SK-N-SH treated with all-trans-retinoic acid at 6 μM for 48 hours (cell line): ENCODE measurements around the gene TMEM60.

Experiments used
- ATAC-seq: fragments of 200-7000 bp; cut with Tn5 transposase; 3 replicates; pipeline ENCODE4 v1.9.1; 2020; ENCODE audit warnings: mild to moderate bottlenecking, moderate library complexity
- BACH2 ChIP-seq: fragments of 250-450 bp; sonication (Bioruptor Pico); IDR thresholded peaks from 2 replicates; pipeline ENCODE4 v1.9.0; 2021; ENCODE audit warnings: mild to moderate bottlenecking, borderline replicate concordance
- CSDC2 ChIP-seq: fragments of 250-450 bp; sonication (Bioruptor Pico); IDR thresholded peaks from 2 replicates; pipeline ENCODE4 v1.5.0; 2020; ENCODE audit warnings: mild to moderate bottlenecking, moderate library complexity
- CSRNP3 ChIP-seq: fragments of 250-450 bp; sonication (Bioruptor Pico); IDR thresholded peaks from 2 replicates; pipeline ENCODE4 v1.5.1; 2021; ENCODE audit warnings: mild to moderate bottlenecking, moderate library complexity
- ESRRG ChIP-seq: fragments of 250-450 bp; sonication (Bioruptor Pico); IDR thresholded peaks from 2 replicates; pipeline ENCODE4 v1.6.1; 2021; ENCODE audit warnings: mild to moderate bottlenecking
- GLIS3 ChIP-seq: fragments of 250-450 bp; sonication (Bioruptor Pico); IDR thresholded peaks from 2 replicates; pipeline ENCODE4 v1.5.0; 2020; ENCODE audit warnings: mild to moderate bottlenecking, moderate library complexity
- ISL1 ChIP-seq: fragments of 250-450 bp; sonication (Bioruptor Pico); IDR thresholded peaks from 2 replicates; pipeline ENCODE4 v2.1.2; 2022; ENCODE audit warnings: mild to moderate bottlenecking, moderate library complexity
- OSR1 ChIP-seq: fragments of 250-450 bp; sonication (Bioruptor Pico); IDR thresholded peaks from 2 replicates; pipeline ENCODE4 v1.8.0; 2022; ENCODE audit warnings: moderate library complexity, mild to moderate bottlenecking, inconsistent platforms
- PPARA ChIP-seq: fragments of 250-450 bp; sonication (Bioruptor Pico); IDR thresholded peaks from 2 replicates; pipeline ENCODE4 v1.5.0; 2020; ENCODE audit warnings: mild to moderate bottlenecking, borderline replicate concordance
- RARB ChIP-seq: fragments of 250-450 bp; sonication (Bioruptor Pico); IDR thresholded peaks from 2 replicates; pipeline ENCODE4 v1.8.0; 2021; ENCODE audit warnings: mild to moderate bottlenecking, moderate library complexity
- SNAI2 ChIP-seq: fragments of 250-450 bp; sonication (Bioruptor Pico); IDR thresholded peaks from 2 replicates; pipeline ENCODE4 v1.5.0; 2020; ENCODE audit warnings: mild to moderate bottlenecking, moderate library complexity
- TCF4 ChIP-seq: fragments of 250-450 bp; sonication (Bioruptor Pico); IDR thresholded peaks from 2 replicates; pipeline ENCODE4 v1.8.0; 2021; ENCODE audit warnings: mild to moderate bottlenecking, moderate library complexity, borderline replicate concordance
- TSHZ2 ChIP-seq: fragments of 250-450 bp; sonication (Bioruptor Pico); IDR thresholded peaks from 2 replicates; pipeline ENCODE4 v1.5.0; 2020; ENCODE audit warnings: mild to moderate bottlenecking, moderate library complexity
- ZNF565 ChIP-seq: fragments of 450-650 bp; formaldehyde crosslinking; conservative IDR thresholded peaks from 2 replicates; pipeline ENCODE4 v1.5.0; 2020; ENCODE audit warnings: low read depth, mild to moderate bottlenecking, moderate library complexity
- ZNF8 ChIP-seq: fragments of 450-650 bp; formaldehyde crosslinking; IDR thresholded peaks from 2 replicates; pipeline ENCODE4 v1.5.0; 2020; ENCODE audit warnings: mild to moderate bottlenecking, moderate library complexity
- TF ChIP-seq, protein P1 (sequence below): fragments of 250-450 bp; sonication (Bioruptor Pico); IDR thresholded peaks from 2 replicates; pipeline ENCODE4 v1.8.0; 2020; ENCODE audit warnings: mild to moderate bottlenecking, moderate library complexity, borderline replicate concordance
- TF ChIP-seq, protein P2 (sequence below): fragments of 250-450 bp; sonication (Bioruptor Pico); IDR thresholded peaks from 2 replicates; pipeline ENCODE4 v1.5.1; 2020; ENCODE audit warnings: low read depth, mild to moderate bottlenecking, moderate library complexity
- TF ChIP-seq, protein P3 (sequence below): fragments of 250-450 bp; sonication (Bioruptor Pico); IDR thresholded peaks from 2 replicates; pipeline ENCODE4 v1.8.0; 2021; ENCODE audit warnings: low read depth, mild to moderate bottlenecking, moderate library complexity, borderline replicate concordance

Gene TMEM60

DNA sequence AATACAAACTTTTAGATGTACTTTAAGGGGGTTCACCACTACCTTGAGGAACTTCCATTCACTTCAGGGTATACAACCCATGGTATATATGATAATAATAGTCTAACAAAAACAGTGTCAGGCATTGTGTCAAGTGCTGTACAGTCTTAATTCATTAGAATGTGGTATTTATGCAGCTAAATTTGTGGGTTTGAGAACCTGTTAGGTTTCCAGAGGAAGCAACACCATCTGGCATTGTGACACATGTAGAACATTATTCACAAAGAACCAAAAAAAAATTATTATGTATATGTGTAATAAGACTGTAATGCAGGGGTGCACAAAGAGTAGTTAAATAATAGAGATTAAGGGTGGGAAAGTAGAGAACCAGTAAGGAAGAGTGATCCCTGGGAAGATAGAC lies 26.3 kb downstream of the TMEM60 start (continued):
- no peak for TF ChIP-seq TSHZ2 (CRISPR knock-in tag)
- TF ChIP-seq, all 23 proteins: peak for 0

DNA sequence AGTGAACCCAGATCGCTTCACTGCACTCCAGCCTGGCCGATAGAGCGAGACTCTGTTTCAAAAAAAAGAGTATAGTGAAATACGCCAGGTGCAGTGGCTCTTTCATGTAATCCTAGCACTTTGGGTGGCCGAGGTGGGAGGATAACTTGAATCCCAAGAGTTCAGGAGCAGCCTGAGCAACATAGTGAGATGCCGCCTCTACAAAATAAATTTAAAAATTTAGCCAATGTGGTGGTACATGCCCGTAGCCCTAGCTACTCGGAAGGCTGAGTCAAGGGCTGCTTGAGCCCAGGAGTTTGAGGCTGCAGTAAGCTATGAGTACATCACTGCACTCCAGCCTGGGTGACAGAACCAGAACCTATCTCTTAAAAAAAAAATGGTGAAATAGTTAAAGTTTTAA lies 27.9 kb downstream of the TMEM60 start:
- TF ChIP-seq CSDC2 (no peak), ESRRG (no peak), CSRNP3 (CRISPR knock-in tag) (no peak), PPARA (CRISPR knock-in tag) (no peak), ISL1 (CRISPR knock-in tag) (no peak), TSHZ2 (CRISPR knock-in tag) (no peak), ZNF8 (CRISPR knock-in tag) (no peak), BACH2 (CRISPR knock-in tag) (no peak)
- TF ChIP-seq, protein P1, sequence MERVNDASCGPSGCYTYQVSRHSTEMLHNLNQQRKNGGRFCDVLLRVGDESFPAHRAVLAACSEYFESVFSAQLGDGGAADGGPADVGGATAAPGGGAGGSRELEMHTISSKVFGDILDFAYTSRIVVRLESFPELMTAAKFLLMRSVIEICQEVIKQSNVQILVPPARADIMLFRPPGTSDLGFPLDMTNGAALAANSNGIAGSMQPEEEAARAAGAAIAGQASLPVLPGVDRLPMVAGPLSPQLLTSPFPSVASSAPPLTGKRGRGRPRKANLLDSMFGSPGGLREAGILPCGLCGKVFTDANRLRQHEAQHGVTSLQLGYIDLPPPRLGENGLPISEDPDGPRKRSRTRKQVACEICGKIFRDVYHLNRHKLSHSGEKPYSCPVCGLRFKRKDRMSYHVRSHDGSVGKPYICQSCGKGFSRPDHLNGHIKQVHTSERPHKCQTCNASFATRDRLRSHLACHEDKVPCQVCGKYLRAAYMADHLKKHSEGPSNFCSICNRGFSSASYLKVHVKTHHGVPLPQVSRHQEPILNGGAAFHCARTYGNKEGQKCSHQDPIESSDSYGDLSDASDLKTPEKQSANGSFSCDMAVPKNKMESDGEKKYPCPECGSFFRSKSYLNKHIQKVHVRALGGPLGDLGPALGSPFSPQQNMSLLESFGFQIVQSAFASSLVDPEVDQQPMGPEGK (CRISPR knock-in tag): no peak
- TF ChIP-seq, protein P2, sequence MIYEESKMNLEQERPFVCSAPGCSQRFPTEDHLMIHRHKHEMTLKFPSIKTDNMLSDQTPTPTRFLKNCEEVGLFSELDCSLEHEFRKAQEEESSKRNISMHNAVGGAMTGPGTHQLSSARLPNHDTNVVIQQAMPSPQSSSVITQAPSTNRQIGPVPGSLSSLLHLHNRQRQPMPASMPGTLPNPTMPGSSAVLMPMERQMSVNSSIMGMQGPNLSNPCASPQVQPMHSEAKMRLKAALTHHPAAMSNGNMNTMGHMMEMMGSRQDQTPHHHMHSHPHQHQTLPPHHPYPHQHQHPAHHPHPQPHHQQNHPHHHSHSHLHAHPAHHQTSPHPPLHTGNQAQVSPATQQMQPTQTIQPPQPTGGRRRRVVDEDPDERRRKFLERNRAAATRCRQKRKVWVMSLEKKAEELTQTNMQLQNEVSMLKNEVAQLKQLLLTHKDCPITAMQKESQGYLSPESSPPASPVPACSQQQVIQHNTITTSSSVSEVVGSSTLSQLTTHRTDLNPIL (CRISPR knock-in tag): no peak

GRCh38 chr7:77766801-77767605 lies 31.2 kb downstream of the TMEM60 start:
- ATAC-seq: no peak
- TF ChIP-seq CSDC2: no peak
- TF ChIP-seq OSR1: no peak
- TF ChIP-seq, protein P2 (CRISPR knock-in tag): no peak
- TF ChIP-seq TSHZ2 (CRISPR knock-in tag): no peak
- no peak for TF ChIP-seq ISL1 (CRISPR knock-in tag)
- no peak for TF ChIP-seq TCF4 (CRISPR knock-in tag)
- no peak for TF ChIP-seq RARB
- no peak for TF ChIP-seq ZNF565
- TF ChIP-seq, protein P3, sequence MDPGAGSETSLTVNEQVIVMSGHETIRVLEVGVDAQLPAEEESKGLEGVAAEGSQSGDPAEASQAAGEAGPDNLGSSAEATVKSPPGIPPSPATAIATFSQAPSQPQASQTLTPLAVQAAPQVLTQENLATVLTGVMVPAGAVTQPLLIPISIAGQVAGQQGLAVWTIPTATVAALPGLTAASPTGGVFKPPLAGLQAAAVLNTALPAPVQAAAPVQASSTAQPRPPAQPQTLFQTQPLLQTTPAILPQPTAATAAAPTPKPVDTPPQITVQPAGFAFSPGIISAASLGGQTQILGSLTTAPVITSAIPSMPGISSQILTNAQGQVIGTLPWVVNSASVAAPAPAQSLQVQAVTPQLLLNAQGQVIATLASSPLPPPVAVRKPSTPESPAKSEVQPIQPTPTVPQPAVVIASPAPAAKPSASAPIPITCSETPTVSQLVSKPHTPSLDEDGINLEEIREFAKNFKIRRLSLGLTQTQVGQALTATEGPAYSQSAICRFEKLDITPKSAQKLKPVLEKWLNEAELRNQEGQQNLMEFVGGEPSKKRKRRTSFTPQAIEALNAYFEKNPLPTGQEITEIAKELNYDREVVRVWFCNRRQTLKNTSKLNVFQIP (CRISPR knock-in tag): no peak
- TF ChIP-seq GLIS3: no peak
- no peak for TF ChIP-seq CSRNP3 (CRISPR knock-in tag)
- TF ChIP-seq SNAI2: no peak

More for the DNA sequence above, 27.9 kb downstream of the TMEM60 start:
- no peak for ATAC-seq
